Measurements from ENCODE around the gene LAMC2. TPM values are rescaled to one million over a fixed set of nuclear protein-coding genes. Genes with fewer than 3 reads are reported as not detected.

LAMC2 gene
- total and polyA plus RNA-seq, 9 of the 15 experiments (the other 6 are each of a cell fraction or from before 2014, with no cell fraction given): 0.02 to 0.03 TPM; not detected in 7

- CTCF ChIA-PET (ENCODE audit: low intra/inter-chr PET ratio): no interaction called here
- no peaks in the 10 kb centered on the region for H3K9me3 ChIP-seq (replicated peaks; ENCODE audit: control insufficient read depth, insufficient read depth, low read depth, low read length)
- BruUV-seq (replicated peaks): no TSS peak
- POLR2A ChIA-PET: no interaction called here
- H4K20me1 ChIP-seq (replicated peaks; ENCODE audit: control insufficient read depth, insufficient read depth, low read length): no peaks in the 10 kb centered on the region
- H3K4me3 ChIP-seq: no peak overlapping the region
- ATAC-seq (no peak), DNase-seq (ENCODE audit: extremely low read depth in 1 of 4, low spot score in 3 of 4) (no peak), FAIRE-seq (no peak)
- H3K4me2 ChIP-seq (ENCODE audit: insufficient read depth, low read length): no peak overlapping the region
- in situ Hi-C loops (cut with MboI) (loop anchor here (25.0 kb wide), 1 partner anchor 279 kb away; the partner anchor contains the start of gene SHCBP1L), intact Hi-C loops (cut with micrococcal nuclease) (no loop called here)
- H3K9me1 ChIP-seq (ENCODE audit: control insufficient read depth, insufficient read depth, low read length): no peaks in the 10 kb centered on the region
- H3K27ac ChIP-seq (ENCODE audit: extremely low read depth, low read depth, low read length): no peak overlapping the region
- 0% methylated on average over 3 of the region's 3 CpGs for WGBS (ENCODE audit: insufficient coverage, low coverage, missing lambda C conversion rate)
- no peaks in the 10 kb centered on the region for H3K79me2 ChIP-seq (ENCODE audit: control insufficient read depth, insufficient read depth, low read length)
- H3K36me3 ChIP-seq (ENCODE audit: control insufficient read depth, insufficient read depth, low read length): no peaks in the 10 kb centered on the region
- TF ChIP-seq CHD1 (IDR thresholded peaks at IDR 0.05; ENCODE audit: low read length) (no peak), CEBPB (tag; IDR thresholded peaks at IDR 0.05) (no peak), CXXC5 (CRISPR knock-in tag; IDR thresholded peaks at IDR 0.05) (no peak), HNRNPL (IDR thresholded peaks at IDR 0.05; ENCODE audit: low read depth, low read length) (no peak), ZNF408 (CRISPR knock-in tag; IDR thresholded peaks at IDR 0.05; ENCODE audit: low read depth) (no peak), ZNF143 (CRISPR knock-in tag; IDR thresholded peaks at IDR 0.05) (no peak), BCLAF1 (IDR thresholded peaks at IDR 0.05; ENCODE audit: borderline replicate concordance in 1 of 2, control insufficient read depth in 1 of 2, low read depth in 2 of 2, low read length in 1 of 2) (no peak), NCOA4 (IDR thresholded peaks at IDR 0.05; ENCODE audit: partially characterized antibody) (no peak), PBX2 (CRISPR knock-in tag; IDR thresholded peaks at IDR 0.05; ENCODE audit: low read depth) (no peak), PBX2 (tag; conservative IDR thresholded peaks at IDR 0.05; ENCODE audit: low read depth) (no peak), ZNF134 (CRISPR knock-in tag; conservative IDR thresholded peaks at IDR 0.05) (no peak), ZNF583 (CRISPR knock-in tag; IDR thresholded peaks at IDR 0.05) (no peak), ZNF717 (CRISPR knock-in tag; IDR thresholded peaks at IDR 0.05) (no peak)
- H3K9ac ChIP-seq (ENCODE audit: insufficient read depth in 1 of 2, low read depth in 2 of 2, low read length in 2 of 2): no peak overlapping the region
- no peaks in the 10 kb centered on the region for H3K4me1 ChIP-seq (replicated peaks in 1 of 2; ENCODE audit: control insufficient read depth in 2 of 2, insufficient read depth in 2 of 2, low read length in 2 of 2)
- peaks cover 6 to 21% of the 10 kb centered on the region in 2 experiments for H3K27me3 ChIP-seq (ENCODE audit: control insufficient read depth in 2 of 2, insufficient read depth in 2 of 2, low read length in 2 of 2)
- H2AFZ ChIP-seq (ENCODE audit: low read depth, low read length): no peak overlapping the region
Measured at GRCh38 chr1:183241471-183241870, 55.4 kb downstream of the LAMC2 start.
